NCI-H2029 (cell line): ENCODE results near the gene CCDC112.

Source experiments
- DNase-seq: peaks from one replicate; lab custom pipeline; 2025; lab: John Stamatoyannopoulos, UW

CCDC112 gene

GRCh38 chr5:115296124-115297022 lies at the start of gene CCDC112:
CCDC112 (minus strand) TSS chr5:115296654; CDS start chr5:115296543, 111 bp downstream.
- peak; percentile 36 for DNase-seq

GRCh38 chr5:115345344-115345743 lies 48.9 kb upstream of the CCDC112 start:
- no peak for DNase-seq

- DNase-seq, result no peak
Measured at GRCh38 chr5:115343855-115344254, 47.4 kb upstream of the CCDC112 start.

GRCh38 chr5:115342590-115343377 lies 46.3 kb upstream of the CCDC112 start:
- no peak for DNase-seq

GRCh38 chr5:115341745-115342144 lies 45.3 kb upstream of the CCDC112 start:
- no peak for DNase-seq

GRCh38 chr5:115338851-115339250 lies 42.4 kb upstream of the CCDC112 start:
- DNase-seq, result no peak

GRCh38 chr5:115337882-115338281 lies 41.4 kb upstream of the CCDC112 start:
- no peak for DNase-seq

GRCh38 chr5:115336964-115337363 lies 40.5 kb upstream of the CCDC112 start:
- DNase-seq, result no peak

GRCh38 chr5:115336201-115336720 lies 39.8 kb upstream of the CCDC112 start:
- no peak for DNase-seq

GRCh38 chr5:115335301-115335700 lies 38.8 kb upstream of the CCDC112 start:
- DNase-seq, result no peak

GRCh38 chr5:115333164-115333563 lies 36.7 kb upstream of the CCDC112 start:
- no peak for DNase-seq

- no peak for DNase-seq
Measured at GRCh38 chr5:115330830-115331229, 34.4 kb upstream of the CCDC112 start.

GRCh38 chr5:115329475-115329874 lies 33.0 kb upstream of the CCDC112 start:
- no peak for DNase-seq

- DNase-seq, result peak; percentile 17
Measured at GRCh38 chr5:115328617-115329274, 32.3 kb upstream of the CCDC112 start.

- no peak for DNase-seq
Measured at GRCh38 chr5:115325296-115325959, 29.0 kb upstream of the CCDC112 start.

GRCh38 chr5:115324021-115324420 lies 27.6 kb upstream of the CCDC112 start:
- no peak for DNase-seq

GRCh38 chr5:115322729-115323128 lies 26.3 kb upstream of the CCDC112 start:
- no peak for DNase-seq

- no peak for DNase-seq
Measured at GRCh38 chr5:115321309-115321708, 24.9 kb upstream of the CCDC112 start.

- no peak for DNase-seq
Measured at GRCh38 chr5:115320515-115320914, 24.1 kb upstream of the CCDC112 start.

GRCh38 chr5:115320006-115320405 lies 23.6 kb upstream of the CCDC112 start:
- DNase-seq, result no peak

GRCh38 chr5:115319007-115319406 lies 22.6 kb upstream of the CCDC112 start:
- DNase-seq, result no peak

GRCh38 chr5:115317736-115318135 lies 21.3 kb upstream of the CCDC112 start:
- no peak for DNase-seq
